ENCODE results near the gene TACC3. TPM values are rescaled to one million over a fixed set of nuclear protein-coding genes. Genes with fewer than 3 reads are reported as not detected.
A peak's percentile ranks its signal among the peaks of the same experiment; 100 is the strongest.

TACC3 gene
- total and polyA plus RNA-seq, 2 experiments from 2014 or later: 9.7 to 18.2 TPM

GRCh38 chr4:1764670-1765069 lies 43.3 kb downstream of the TACC3 start:
- TF ChIP-seq EZH2phosphoT487 (IDR thresholded peaks at IDR 0.05; ENCODE audit: insufficient read depth, low read depth): no peak
- TF ChIP-seq EZH2 (IDR thresholded peaks at IDR 0.05; ENCODE audit: insufficient read depth, poor library complexity, severe bottlenecking): no peak
- 89 to 90% methylated on average over 8 of the region's 9 CpGs for WGBS, 2 experiments (ENCODE audit: low coverage in 1 of 2, low lambda C conversion rate in 2 of 2, missing lambda C conversion rate in 2 of 2)
- DNase-seq: no peak

DNA sequence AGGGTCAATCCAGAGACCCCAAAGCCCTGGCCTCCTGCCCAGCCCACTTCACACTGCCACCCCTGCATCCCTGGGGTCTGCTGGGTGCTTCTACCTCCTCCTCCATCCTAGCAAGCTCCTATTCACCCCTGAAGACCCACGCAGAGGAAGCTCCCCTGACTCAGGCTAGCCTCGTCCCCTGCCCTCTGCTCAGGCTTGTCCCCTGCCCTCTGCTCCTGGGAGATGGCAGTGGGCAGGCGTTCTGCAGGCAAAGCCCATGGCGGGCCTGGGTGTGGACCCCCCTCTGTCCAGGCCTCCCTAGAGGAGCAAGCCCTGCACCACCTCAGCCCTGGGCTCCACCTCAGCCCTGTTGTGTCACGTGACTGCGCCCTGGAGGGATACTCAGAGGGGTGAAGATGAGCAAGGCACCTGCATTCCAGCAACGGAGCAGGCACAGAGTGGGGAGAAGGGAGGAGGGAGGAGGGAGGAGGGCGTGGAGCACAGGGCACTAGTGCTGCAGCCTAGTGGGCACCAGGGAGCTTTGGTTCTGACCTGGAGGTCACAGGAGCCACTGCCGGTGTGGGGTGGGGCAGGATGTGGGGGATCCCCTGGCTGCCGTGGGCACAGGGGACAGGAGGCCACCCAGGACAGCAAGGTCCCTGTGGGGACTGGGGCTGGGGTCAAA lies 44.2 kb downstream of the TACC3 start:
- Histone ChIP-seq H3K4me2 (ENCODE audit: unreplicated experiment) (no peak overlapping the region), H2AFZ (no peak overlapping the region), H3K9ac (no peak overlapping the region), H3K27me3 (replicated peaks; ENCODE audit: insufficient read depth) (no peaks in the 10 kb centered on the region), H4K20me1 (ENCODE audit: insufficient read depth) (no peaks in the 10 kb centered on the region), H3K9me3 (ENCODE audit: low read depth) (no peaks in the 10 kb centered on the region), H3F3A (ENCODE audit: insufficient read depth) (no peaks in the 10 kb centered on the region), H3K36me3 (ENCODE audit: low read depth) (no peaks in the 10 kb centered on the region), H3K79me2 (ENCODE audit: insufficient read depth) (no peaks in the 10 kb centered on the region), H3K4me1 (ENCODE audit: insufficient read depth) (no peaks in the 10 kb centered on the region), H3K27ac (no peak overlapping the region), H3K4me3 (no peak overlapping the region), H3K9me2 (ENCODE audit: insufficient read depth) (no peaks in the 10 kb centered on the region)
- WGBS, 2 experiments (ENCODE audit: low coverage in 1 of 2, low lambda C conversion rate in 2 of 2, missing lambda C conversion rate in 2 of 2): 83 to 91% methylated on average over 8 to 10 of the region's 10 CpGs
- no peak for DNase-seq
- in situ Hi-C loops (cut with MboI): no loop called here
- TF ChIP-seq EZH2 (IDR thresholded peaks at IDR 0.05; ENCODE audit: insufficient read depth, poor library complexity, severe bottlenecking) (no peak), EZH2phosphoT487 (IDR thresholded peaks at IDR 0.05; ENCODE audit: insufficient read depth, low read depth) (no peak)

More at GRCh38 chr4:1764670-1765069, 43.3 kb downstream of the TACC3 start:
- Histone ChIP-seq H3K4me3 (no peak overlapping the region), H3K9me2 (ENCODE audit: insufficient read depth) (no peaks in the 10 kb centered on the region), H3K27me3 (replicated peaks; ENCODE audit: insufficient read depth) (no peaks in the 10 kb centered on the region), H3F3A (ENCODE audit: insufficient read depth) (no peaks in the 10 kb centered on the region), H3K9me3 (ENCODE audit: low read depth) (no peaks in the 10 kb centered on the region), H3K79me2 (ENCODE audit: insufficient read depth) (no peaks in the 10 kb centered on the region), H2AFZ (no peak overlapping the region), H3K4me1 (ENCODE audit: insufficient read depth) (no peaks in the 10 kb centered on the region), H4K20me1 (ENCODE audit: insufficient read depth) (no peaks in the 10 kb centered on the region), H3K9ac (no peak overlapping the region), H3K36me3 (ENCODE audit: low read depth) (no peaks in the 10 kb centered on the region), H3K27ac (no peak overlapping the region), H3K4me2 (ENCODE audit: unreplicated experiment) (no peak overlapping the region)
- in situ Hi-C loops (cut with MboI): no loop called here

- Histone ChIP-seq H3K9me2 (ENCODE audit: insufficient read depth) (no peaks in the 10 kb centered on the region), H3K27ac (no peak overlapping the region), H3K4me1 (ENCODE audit: insufficient read depth) (no peaks in the 10 kb centered on the region), H3F3A (ENCODE audit: insufficient read depth) (no peaks in the 10 kb centered on the region), H2AFZ (no peak overlapping the region), H3K9ac (no peak overlapping the region), H3K27me3 (replicated peaks; ENCODE audit: insufficient read depth) (no peaks in the 10 kb centered on the region), H3K9me3 (ENCODE audit: low read depth) (no peaks in the 10 kb centered on the region), H3K4me2 (ENCODE audit: unreplicated experiment) (no peak overlapping the region), H4K20me1 (ENCODE audit: insufficient read depth) (no peaks in the 10 kb centered on the region), H3K36me3 (ENCODE audit: low read depth) (no peaks in the 10 kb centered on the region), H3K79me2 (ENCODE audit: insufficient read depth) (no peaks in the 10 kb centered on the region), H3K4me3 (no peak overlapping the region)
- no peak for TF ChIP-seq EZH2phosphoT487 (IDR thresholded peaks at IDR 0.05; ENCODE audit: insufficient read depth, low read depth)
- no peak for TF ChIP-seq EZH2 (IDR thresholded peaks at IDR 0.05; ENCODE audit: insufficient read depth, poor library complexity, severe bottlenecking)
- no peak for DNase-seq
- WGBS, 2 experiments (ENCODE audit: low coverage in 1 of 2, low lambda C conversion rate in 2 of 2, missing lambda C conversion rate in 2 of 2): 48 to 71% methylated on average over 22 to 29 of the region's 41 CpGs
- in situ Hi-C loops (cut with MboI): no loop called here
Measured at GRCh38 chr4:1766106-1767060, 45.1 kb downstream of the TACC3 start.

DNA sequence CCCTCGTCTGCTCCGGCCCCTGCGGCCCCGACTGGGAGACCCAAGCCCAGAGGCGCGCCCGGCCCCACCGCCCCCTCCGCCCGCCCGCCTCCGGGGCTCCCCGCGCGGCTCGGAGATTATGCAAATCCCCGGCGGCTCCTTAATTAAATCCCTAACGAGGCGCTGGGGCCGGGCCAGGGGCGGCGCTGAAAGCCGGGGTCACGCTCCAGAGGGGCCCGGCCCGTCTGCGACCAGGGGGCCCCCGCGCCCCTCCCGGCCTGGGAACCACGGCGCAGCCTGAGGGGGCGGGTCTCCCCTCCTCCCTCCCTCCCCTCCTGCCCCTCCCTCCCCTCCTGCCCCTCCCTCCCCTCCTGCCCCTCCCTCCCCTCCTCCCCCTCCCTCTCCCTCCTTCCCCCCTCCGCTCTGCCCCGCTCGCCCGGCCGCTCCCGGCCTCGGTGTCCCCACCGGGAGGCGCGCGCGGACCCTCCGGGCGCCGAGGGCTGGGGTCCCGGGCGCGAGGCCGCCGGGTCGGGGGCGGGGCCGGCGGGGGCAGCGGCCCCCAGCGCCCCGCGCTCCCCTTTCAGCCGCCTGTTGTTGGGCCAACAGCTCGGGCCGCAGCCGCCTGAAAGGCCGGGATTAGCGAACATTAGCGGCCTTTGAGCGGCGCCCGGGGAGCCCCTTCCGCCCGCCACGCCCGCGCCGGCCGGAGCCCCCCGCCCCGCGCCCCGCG lies 45.9 kb downstream of the TACC3 start:
- no peaks in the 10 kb centered on the region for H3F3A ChIP-seq (ENCODE audit: insufficient read depth)
- peak; percentile 29 for DNase-seq
- H4K20me1 ChIP-seq (ENCODE audit: insufficient read depth): no peaks in the 10 kb centered on the region
- in situ Hi-C loops (cut with MboI): no loop called here
- H3K9me2 ChIP-seq (ENCODE audit: insufficient read depth): no peaks in the 10 kb centered on the region
- H3K4me2 ChIP-seq (ENCODE audit: unreplicated experiment): no peak overlapping the region
- no peak overlapping the region for H3K27ac ChIP-seq
- H3K9ac ChIP-seq: no peak overlapping the region
- 0 to 3% methylated on average over 12 to 81 of the region's 84 CpGs for WGBS, 2 experiments (ENCODE audit: low coverage in 1 of 2, low lambda C conversion rate in 2 of 2, missing lambda C conversion rate in 2 of 2)
- no peaks in the 10 kb centered on the region for H3K36me3 ChIP-seq (ENCODE audit: low read depth)
- H3K4me3 ChIP-seq: no peak overlapping the region
- no peak for TF ChIP-seq EZH2phosphoT487 (IDR thresholded peaks at IDR 0.05; ENCODE audit: insufficient read depth, low read depth)
- no peak for TF ChIP-seq EZH2 (IDR thresholded peaks at IDR 0.05; ENCODE audit: insufficient read depth, poor library complexity, severe bottlenecking)
- H3K9me3 ChIP-seq (ENCODE audit: low read depth): no peaks in the 10 kb centered on the region
- H3K27me3 ChIP-seq (replicated peaks; ENCODE audit: insufficient read depth): no peaks in the 10 kb centered on the region
- no peaks in the 10 kb centered on the region for H3K4me1 ChIP-seq (ENCODE audit: insufficient read depth)
- H3K79me2 ChIP-seq (ENCODE audit: insufficient read depth): no peaks in the 10 kb centered on the region
- no peak overlapping the region for H2AFZ ChIP-seq

Data from GM23248 (cell line).